Measurements from ENCODE around the gene GAB2. TPM values are rescaled to one million over a fixed set of nuclear protein-coding genes. Genes with fewer than 3 reads are reported as not detected.

The GAB2 gene
- total and polyA plus RNA-seq, 2 of the 13 experiments (the other 11 are each of a cell fraction or from before 2014, with no cell fraction given), result 4.1 to 8.6 TPM

- TF ChIP-seq, protein P1, sequence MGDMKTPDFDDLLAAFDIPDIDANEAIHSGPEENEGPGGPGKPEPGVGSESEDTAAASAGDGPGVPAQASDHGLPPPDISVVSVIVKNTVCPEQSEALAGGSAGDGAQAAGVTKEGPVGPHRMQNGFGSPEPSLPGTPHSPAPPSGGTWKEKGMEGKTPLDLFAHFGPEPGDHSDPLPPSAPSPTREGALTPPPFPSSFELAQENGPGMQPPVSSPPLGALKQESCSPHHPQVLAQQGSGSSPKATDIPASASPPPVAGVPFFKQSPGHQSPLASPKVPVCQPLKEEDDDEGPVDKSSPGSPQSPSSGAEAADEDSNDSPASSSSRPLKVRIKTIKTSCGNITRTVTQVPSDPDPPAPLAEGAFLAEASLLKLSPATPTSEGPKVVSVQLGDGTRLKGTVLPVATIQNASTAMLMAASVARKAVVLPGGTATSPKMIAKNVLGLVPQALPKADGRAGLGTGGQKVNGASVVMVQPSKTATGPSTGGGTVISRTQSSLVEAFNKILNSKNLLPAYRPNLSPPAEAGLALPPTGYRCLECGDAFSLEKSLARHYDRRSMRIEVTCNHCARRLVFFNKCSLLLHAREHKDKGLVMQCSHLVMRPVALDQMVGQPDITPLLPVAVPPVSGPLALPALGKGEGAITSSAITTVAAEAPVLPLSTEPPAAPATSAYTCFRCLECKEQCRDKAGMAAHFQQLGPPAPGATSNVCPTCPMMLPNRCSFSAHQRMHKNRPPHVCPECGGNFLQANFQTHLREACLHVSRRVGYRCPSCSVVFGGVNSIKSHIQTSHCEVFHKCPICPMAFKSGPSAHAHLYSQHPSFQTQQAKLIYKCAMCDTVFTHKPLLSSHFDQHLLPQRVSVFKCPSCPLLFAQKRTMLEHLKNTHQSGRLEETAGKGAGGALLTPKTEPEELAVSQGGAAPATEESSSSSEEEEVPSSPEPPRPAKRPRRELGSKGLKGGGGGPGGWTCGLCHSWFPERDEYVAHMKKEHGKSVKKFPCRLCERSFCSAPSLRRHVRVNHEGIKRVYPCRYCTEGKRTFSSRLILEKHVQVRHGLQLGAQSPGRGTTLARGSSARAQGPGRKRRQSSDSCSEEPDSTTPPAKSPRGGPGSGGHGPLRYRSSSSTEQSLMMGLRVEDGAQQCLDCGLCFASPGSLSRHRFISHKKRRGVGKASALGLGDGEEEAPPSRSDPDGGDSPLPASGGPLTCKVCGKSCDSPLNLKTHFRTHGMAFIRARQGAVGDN (CRISPR knock-in tag; IDR thresholded peaks at IDR 0.05), result no peak
- TF ChIP-seq CREBL2 (CRISPR knock-in tag; IDR thresholded peaks at IDR 0.05; ENCODE audit: borderline replicate concordance) (no peak), SRSF4 (IDR thresholded peaks at IDR 0.05; ENCODE audit: low read depth, low read length, poor library complexity, severe bottlenecking) (no peak), SETDB1 (CRISPR knock-in tag; IDR thresholded peaks at IDR 0.05; ENCODE audit: borderline replicate concordance) (no peak), ZNF407 (CRISPR knock-in tag; IDR thresholded peaks at IDR 0.05; ENCODE audit: not compliant biosample characterization) (no peak), JUNB (CRISPR knock-in tag; IDR thresholded peaks at IDR 0.05; ENCODE audit: borderline replicate concordance) (no peak), ZNF547 (CRISPR knock-in tag; IDR thresholded peaks at IDR 0.05) (no peak), SNAPC5 (CRISPR knock-in tag; IDR thresholded peaks at IDR 0.05; ENCODE audit: borderline replicate concordance) (no peak), ZFYVE20 (CRISPR knock-in tag; IDR thresholded peaks at IDR 0.05; ENCODE audit: borderline replicate concordance, low read depth) (no peak), NFE2 (CRISPR knock-in tag; IDR thresholded peaks at IDR 0.05) (no peak)
- TF ChIP-seq, protein P2, sequence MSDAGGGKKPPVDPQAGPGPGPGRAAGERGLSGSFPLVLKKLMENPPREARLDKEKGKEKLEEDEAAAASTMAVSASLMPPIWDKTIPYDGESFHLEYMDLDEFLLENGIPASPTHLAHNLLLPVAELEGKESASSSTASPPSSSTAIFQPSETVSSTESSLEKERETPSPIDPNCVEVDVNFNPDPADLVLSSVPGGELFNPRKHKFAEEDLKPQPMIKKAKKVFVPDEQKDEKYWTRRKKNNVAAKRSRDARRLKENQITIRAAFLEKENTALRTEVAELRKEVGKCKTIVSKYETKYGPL (CRISPR knock-in tag; IDR thresholded peaks at IDR 0.05), result no peak
- TF ChIP-seq, protein P3, sequence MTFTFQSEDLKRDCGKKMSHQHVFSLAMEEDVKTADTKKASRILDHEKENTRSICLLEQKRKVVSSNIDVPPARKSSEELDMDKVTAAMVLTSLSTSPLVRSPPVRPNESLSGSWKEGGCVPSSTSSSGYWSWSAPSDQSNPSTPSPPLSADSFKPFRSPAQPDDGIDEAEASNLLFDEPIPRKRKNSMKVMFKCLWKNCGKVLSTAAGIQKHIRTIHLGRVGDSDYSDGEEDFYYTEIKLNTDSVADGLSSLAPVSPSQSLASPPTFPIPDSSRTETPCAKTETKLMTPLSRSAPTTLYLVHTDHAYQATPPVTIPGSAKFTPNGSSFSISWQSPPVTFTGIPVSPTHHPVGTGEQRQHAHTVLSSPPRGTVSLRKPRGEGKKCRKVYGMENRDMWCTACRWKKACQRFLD (CRISPR knock-in tag; IDR thresholded peaks at IDR 0.05; ENCODE audit: borderline replicate concordance), result no peak
Observed at GRCh38 chr11:78193806-78194205, 223.8 kb downstream of the GAB2 start (continued).
